Vagina (tissue), 2 donors: Measurements from ENCODE around the gene SALL2. TPM values are rescaled to one million over a fixed set of nuclear protein-coding genes. Genes with fewer than 3 reads are reported as not detected.

Source experiments
- DNase-seq, 2 donors: peaks; one replicate each; pipeline ENCODE4 v3.0.0-alpha.2; 2017; ENCODE audit errors: extremely low spot score in 2 of 2
- H3K27ac ChIP-seq: fragments of 200-600 bp; sonication (generic); one replicate; pipeline ENCODE4 v1.5.1; 2019
- H3K27me3 ChIP-seq: fragments of 200-600 bp; sonication (generic); one replicate; pipeline ENCODE4 v1.5.1; 2019
- H3K36me3 ChIP-seq, 2 donors: fragments of 200-600 bp; sonication (generic); one replicate each; pipeline ENCODE4 v1.5.1; 2017 to 2019
- H3K4me1 ChIP-seq: fragments of 200-600 bp; sonication (generic); one replicate; pipeline ENCODE4 v1.5.1; 2019
- H3K4me3 ChIP-seq, 2 donors: fragments of 200-600 bp; sonication (generic); 1 replicate in 1 of 2; 2 replicates in 1 of 2; pipeline ENCODE4 v1.5.1; 2016 to 2019
- H3K9me3 ChIP-seq: fragments of 200-600 bp; sonication (generic); one replicate; pipeline ENCODE4 v1.5.1; 2019
- POLR2A ChIP-seq, 2 donors: fragments of 450-650 bp; IDR thresholded peaks; one replicate each; pipeline ENCODE4 v1.6.1; 2017; ENCODE audit warnings: antibody characterized with exemption in 2 of 2, mild to moderate bottlenecking in 2 of 2, moderate library complexity in 2 of 2
- POLR2AphosphoS5 ChIP-seq, 2 donors: sonication (generic); formaldehyde crosslinking; IDR thresholded peaks; one replicate each; pipeline ENCODE4 v1.9.0; 2017; ENCODE audit warnings: antibody characterized with exemption in 2 of 2, mild to moderate bottlenecking in 2 of 2, low read depth in 1 of 2; ENCODE audit not compliant: insufficient read depth in 1 of 2
- intact Hi-C: fragments of 100-400 bp; cut with DNase I; formaldehyde crosslinking; loops from one replicate; pipeline ENCODE4 v1.15.1; 2023
- total RNA-seq: library from RNA; depleted of rRNA; stranded (reverse); fragments of >200 nt; gene quantifications from one replicate; pipeline ENCODE4 v1.2.3, GENCODE V29; 2016
- TF ChIP-seq, protein P1 (sequence below), 3 experiments: fragments of 450-650 bp in 2 of 3; fragments of 200-600 bp in 1 of 3; sonication (generic) in 1 of 3; IDR thresholded peaks; one replicate each; pipeline ENCODE4 v1.5.1; 2017 to 2019; ENCODE audit warnings: antibody characterized with exemption in 3 of 3, mild to moderate bottlenecking in 2 of 3, moderate library complexity in 2 of 3

SALL2 gene
- total RNA-seq, 1 donor from 2014 or later: 9.8 TPM

DNA sequence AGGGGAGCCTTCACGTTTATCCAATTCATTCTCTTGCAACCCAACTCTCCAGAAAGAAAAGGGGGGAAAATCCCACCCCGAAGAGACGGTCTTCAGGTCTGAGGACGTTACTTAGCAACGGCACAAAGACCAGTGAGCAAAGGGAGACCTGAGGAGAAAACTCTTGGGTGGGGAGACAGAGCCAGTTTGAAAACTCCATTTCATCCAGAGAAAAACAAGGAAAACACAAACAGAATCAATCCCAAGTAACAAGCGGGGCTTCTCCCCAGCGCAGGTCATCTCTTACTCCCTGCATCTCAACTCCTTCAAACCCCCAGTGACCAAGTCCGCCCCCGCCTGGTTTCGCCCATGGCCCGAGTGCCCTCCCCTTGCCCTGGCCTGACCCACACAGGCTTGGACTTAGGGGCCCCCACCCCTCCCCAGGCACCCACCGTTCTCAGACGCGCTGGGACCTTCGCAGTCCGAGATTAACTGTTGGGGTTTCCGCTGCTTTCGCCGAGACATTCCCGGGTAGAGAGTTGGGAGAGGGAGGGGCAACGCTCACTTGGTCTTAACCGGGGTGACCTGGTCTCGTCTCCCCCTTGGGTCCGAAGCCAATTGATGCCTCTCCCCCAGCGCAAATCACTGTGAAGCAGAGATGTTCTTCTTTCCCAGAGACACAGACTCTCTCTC is 10.4 kb upstream of the SALL2 start:
- peak overlapping the region; percentile 35 to 49 for H3K4me3 ChIP-seq
- H3K9me3 ChIP-seq: no peaks in the 10 kb centered on the region

DNA sequence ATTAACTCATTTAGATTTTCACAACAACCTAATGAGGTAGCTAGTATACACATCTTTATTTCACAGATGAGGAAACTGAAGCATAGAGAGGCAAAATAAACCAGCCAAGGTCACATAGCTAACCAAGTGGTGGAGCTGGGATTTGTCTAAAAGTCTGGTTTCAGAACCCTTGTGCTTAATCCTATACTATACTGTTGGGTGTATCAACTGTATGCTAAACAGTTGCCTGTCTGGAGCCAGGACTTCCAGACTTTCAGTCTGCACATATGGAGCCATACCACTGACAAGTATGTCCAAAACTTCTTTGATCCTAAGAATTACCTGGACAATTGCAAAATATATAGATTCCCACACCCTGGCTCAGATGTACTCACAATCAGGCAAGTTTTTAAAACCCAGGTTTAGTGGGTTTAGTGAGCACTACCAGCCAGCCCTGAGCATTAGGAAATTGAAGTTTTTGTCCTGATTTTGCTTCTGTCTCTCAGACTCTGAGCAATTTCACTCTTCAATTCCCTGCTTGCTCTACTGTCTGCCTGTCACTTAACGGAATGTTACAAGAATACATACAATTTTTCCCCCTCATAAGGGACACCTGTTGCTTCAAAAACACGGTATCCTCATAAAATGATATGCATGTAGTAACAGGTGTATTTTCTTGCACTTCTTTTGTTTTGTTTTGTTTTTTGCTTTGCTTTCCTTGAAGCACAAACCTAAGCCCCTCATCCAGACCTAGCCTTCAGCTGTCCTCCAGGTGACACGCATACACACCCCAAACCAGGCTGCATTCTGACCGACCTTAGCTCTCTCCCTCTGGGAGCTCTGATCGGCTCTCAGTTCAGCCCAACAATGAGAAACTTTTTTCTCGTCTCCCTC is 9.6 kb upstream of the SALL2 start:
- intact Hi-C loops: no loop called here
- Histone ChIP-seq H3K36me3 (no peaks in the 10 kb centered on the region), H3K4me1 (peaks cover 15% of the 10 kb centered on the region), H3K4me3 (peak overlapping the region; percentile 35 to 49), H3K9me3 (no peaks in the 10 kb centered on the region), H3K27ac (no peak overlapping the region), H3K27me3 (no peaks in the 10 kb centered on the region)
- DNase-seq: no peak
- TF ChIP-seq, protein P1, sequence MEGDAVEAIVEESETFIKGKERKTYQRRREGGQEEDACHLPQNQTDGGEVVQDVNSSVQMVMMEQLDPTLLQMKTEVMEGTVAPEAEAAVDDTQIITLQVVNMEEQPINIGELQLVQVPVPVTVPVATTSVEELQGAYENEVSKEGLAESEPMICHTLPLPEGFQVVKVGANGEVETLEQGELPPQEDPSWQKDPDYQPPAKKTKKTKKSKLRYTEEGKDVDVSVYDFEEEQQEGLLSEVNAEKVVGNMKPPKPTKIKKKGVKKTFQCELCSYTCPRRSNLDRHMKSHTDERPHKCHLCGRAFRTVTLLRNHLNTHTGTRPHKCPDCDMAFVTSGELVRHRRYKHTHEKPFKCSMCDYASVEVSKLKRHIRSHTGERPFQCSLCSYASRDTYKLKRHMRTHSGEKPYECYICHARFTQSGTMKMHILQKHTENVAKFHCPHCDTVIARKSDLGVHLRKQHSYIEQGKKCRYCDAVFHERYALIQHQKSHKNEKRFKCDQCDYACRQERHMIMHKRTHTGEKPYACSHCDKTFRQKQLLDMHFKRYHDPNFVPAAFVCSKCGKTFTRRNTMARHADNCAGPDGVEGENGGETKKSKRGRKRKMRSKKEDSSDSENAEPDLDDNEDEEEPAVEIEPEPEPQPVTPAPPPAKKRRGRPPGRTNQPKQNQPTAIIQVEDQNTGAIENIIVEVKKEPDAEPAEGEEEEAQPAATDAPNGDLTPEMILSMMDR (IDR thresholded peaks at IDR 0.05): no peak
- TF ChIP-seq POLR2AphosphoS5 (IDR thresholded peaks at IDR 0.05; ENCODE audit: insufficient read depth in 1 of 2, low read depth in 1 of 2): no peak
- TF ChIP-seq POLR2A (IDR thresholded peaks at IDR 0.05): no peak

More for the DNA sequence above, 10.4 kb upstream of the SALL2 start:
- TF ChIP-seq POLR2A (IDR thresholded peaks at IDR 0.05) (no peak), POLR2AphosphoS5 (IDR thresholded peaks at IDR 0.05; ENCODE audit: insufficient read depth in 1 of 2, low read depth in 1 of 2) (no peak)
- TF ChIP-seq, protein P1 (IDR thresholded peaks at IDR 0.05): no peak
- no peak overlapping the region for H3K27ac ChIP-seq
- no peaks in the 10 kb centered on the region for H3K36me3 ChIP-seq
- intact Hi-C loops: no loop called here
- H3K4me1 ChIP-seq: peaks cover 15% of the 10 kb centered on the region
- no peak for DNase-seq
- H3K27me3 ChIP-seq: no peaks in the 10 kb centered on the region

DNA sequence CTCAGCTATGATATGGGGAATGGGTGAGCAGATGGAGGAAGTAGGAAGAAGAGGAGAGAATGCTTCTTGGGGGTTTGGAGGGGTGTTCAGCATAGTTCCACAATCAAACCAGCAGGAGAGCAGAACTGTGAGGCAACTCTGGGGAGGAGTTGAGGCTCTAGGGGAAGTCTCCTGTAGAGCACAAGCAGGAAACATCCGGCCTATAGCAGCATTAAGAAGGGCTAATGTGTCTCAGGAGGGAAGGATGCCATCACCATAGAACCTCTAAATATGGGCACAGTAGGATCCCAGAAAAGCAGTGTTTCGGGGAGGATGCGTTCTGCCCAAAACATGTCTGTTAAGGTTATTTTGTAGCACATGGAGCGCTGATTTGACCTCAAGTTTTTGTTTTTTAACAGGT is 8.4 kb upstream of the SALL2 start:
- Histone ChIP-seq H3K27me3 (no peaks in the 10 kb centered on the region), H3K27ac (no peak overlapping the region), H3K4me1 (peaks cover 15% of the 10 kb centered on the region), H3K9me3 (no peaks in the 10 kb centered on the region), H3K4me3 (no peak overlapping the region), H3K36me3 (no peaks in the 10 kb centered on the region)
- TF ChIP-seq, protein P1 (IDR thresholded peaks at IDR 0.05): no peak
- TF ChIP-seq POLR2AphosphoS5 (IDR thresholded peaks at IDR 0.05; ENCODE audit: insufficient read depth in 1 of 2, low read depth in 1 of 2) (no peak), POLR2A (IDR thresholded peaks at IDR 0.05) (no peak)
- DNase-seq: no peak
- intact Hi-C loops: no loop called here

DNA sequence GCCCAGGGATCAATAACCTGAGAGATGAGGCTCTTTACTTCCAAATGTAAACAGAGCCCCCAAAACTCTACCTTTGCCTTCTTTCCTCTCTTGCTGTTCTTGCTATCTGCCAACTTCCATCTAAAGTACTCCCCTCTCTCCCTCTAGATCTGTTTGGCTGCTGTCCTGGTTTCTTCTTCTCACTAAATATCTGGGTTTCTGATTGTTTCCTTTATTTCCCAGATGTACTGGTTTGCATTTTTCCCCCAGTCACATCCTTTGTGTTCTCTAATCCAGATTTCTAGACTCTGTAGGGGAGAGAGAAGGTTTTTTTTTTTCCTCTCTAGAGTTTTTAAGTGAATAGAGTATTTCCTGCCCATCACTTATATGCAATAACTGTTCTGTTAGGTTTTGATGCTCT is 7.1 kb upstream of the SALL2 start:
- Histone ChIP-seq H3K27ac (no peak overlapping the region), H3K4me1 (peaks cover 15% of the 10 kb centered on the region), H3K27me3 (no peaks in the 10 kb centered on the region), H3K4me3 (no peak overlapping the region), H3K9me3 (no peaks in the 10 kb centered on the region), H3K36me3 (no peaks in the 10 kb centered on the region)
- TF ChIP-seq, protein P1 (IDR thresholded peaks at IDR 0.05): no peak
- TF ChIP-seq POLR2AphosphoS5 (IDR thresholded peaks at IDR 0.05; ENCODE audit: insufficient read depth in 1 of 2, low read depth in 1 of 2) (no peak), POLR2A (IDR thresholded peaks at IDR 0.05) (no peak)
- no peak for DNase-seq
- intact Hi-C loops: no loop called here
